Stimulated activated naive CD8-positive, alpha-beta T cell treated with anti-CD3 and anti-CD28 coated beads, Interleukin-15, Interleukin-2, amounts not matched to agents 100 ng/mL and 50 ng/mL, for 24 hours (primary cell): ENCODE results near the gene MCU.
"Not testable (repeated sequence)": the region's sequence is repeated elsewhere in the genome, so short reads cannot be mapped to it uniquely, and the experiment has no call there.

Experiments used
- H3K27ac Mint-ChIP-seq: one replicate; pipeline ENCODE4 v1.8.0; 2021; ENCODE audit warnings: mild to moderate bottlenecking, mixed read lengths
- H3K27me3 Mint-ChIP-seq: one replicate; pipeline ENCODE4 v1.8.0; 2021; ENCODE audit warnings: mixed read lengths
- H3K36me3 Mint-ChIP-seq: one replicate; pipeline ENCODE4 v1.8.0; 2021; ENCODE audit warnings: low read depth, mixed read lengths
- H3K4me1 Mint-ChIP-seq: one replicate; pipeline ENCODE4 v1.8.0; 2021; ENCODE audit warnings: low read depth, mixed read lengths
- H3K4me3 Mint-ChIP-seq: one replicate; pipeline ENCODE4 v1.8.0; 2021; ENCODE audit warnings: mild to moderate bottlenecking, mixed read lengths
- H3K9me3 Mint-ChIP-seq: one replicate; pipeline ENCODE4 v1.8.0; 2021; ENCODE audit warnings: mixed read lengths

Gene MCU

DNA sequence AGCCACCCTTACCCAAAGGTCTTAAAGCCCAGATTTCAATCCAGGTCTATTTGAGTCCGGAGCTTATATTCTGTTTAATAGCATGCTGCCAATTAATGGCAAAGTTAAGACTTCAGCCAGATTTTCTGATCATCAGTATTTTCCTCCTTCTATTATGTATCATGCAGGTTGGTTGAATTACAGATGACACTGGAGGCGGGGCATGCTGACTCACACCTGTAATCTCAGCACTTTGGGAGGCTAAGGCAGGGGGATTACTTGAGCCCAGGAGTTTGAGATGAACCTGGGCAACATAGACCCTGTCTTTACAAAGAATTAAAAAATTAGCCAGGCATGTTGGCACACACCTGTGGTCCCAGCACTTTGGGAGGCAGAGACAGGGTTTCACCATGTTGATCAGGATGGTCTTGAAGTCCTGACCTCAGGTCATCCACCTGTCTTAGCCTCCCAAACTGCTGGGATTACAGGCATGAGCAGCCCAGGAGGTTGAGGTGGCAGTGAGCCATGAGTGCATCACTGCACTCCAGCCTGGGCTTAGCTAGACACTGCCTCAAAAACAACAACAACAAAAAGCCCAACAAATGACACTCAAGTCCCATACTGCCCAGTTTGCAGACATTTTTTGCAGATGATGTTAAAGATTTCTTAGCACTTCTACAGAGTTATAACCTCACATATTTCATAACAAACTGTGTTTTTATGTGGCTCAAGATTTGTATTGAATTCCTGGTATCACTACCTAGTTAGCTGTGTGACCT lies 62.5 kb downstream of the MCU start:
- H3K9me3 Mint-ChIP-seq, result no peaks in the 10 kb centered on the region
- H3K27me3 Mint-ChIP-seq, result no peaks in the 10 kb centered on the region
- peaks cover 11% of the 10 kb centered on the region for H3K4me1 Mint-ChIP-seq
- no peak overlapping the region for H3K27ac Mint-ChIP-seq
- no peaks in the 10 kb centered on the region for H3K36me3 Mint-ChIP-seq
- H3K4me3 Mint-ChIP-seq, result no peak overlapping the region

DNA sequence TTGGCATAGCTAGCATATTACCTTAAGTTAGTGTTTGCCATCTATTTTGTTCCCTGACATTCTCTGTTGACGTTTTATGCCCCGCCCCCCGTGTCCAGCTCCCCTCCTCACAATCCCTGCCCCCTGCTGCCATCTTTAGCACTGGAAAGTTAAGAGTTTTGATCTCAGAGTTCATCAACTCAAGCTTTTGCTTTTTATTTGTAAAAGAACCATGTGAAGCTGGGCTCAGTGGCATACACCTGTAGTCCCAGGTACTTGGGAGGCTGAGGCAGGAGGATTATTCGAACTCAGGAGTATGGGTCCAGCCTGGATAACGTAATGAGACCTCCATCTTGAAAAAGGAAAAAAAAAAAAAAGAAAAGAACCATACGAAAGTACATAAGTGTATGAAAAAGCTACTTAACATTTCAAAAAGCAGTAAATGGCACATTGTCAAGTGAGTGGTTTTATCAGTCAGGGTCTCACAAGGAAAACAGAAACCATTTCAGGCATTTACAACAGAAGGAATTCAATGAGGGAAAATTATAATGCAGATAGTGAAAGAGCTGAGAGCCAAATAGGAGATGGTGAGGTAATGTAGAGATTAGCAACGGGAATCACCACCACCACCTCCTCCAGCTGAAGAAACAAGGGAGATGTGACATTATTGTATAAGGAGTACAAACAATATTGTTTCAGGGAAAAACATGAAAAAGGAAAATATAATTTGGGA lies 64.9 kb downstream of the MCU start:
- no peaks in the 10 kb centered on the region for H3K36me3 Mint-ChIP-seq
- H3K27me3 Mint-ChIP-seq, result no peaks in the 10 kb centered on the region
- H3K9me3 Mint-ChIP-seq, result no peaks in the 10 kb centered on the region

DNA sequence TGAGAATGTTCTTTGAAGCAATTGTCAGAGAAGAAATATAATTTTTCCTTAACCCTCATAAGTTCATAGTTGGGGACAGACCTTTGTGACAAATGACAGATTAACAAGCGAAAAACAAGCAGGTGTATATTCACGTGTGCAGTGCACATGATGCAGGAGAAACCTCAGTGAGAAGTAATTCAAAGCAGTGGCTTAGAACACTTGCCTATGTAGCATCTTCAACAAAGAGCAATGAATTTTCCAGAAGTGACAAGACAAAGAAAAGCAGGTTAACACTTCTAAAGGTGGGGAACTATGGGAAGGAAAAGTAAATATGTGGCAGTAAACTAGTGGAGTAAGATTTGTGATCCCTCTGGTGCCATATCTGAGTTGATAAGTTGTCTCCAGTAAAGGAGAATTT lies 65.8 kb downstream of the MCU start:
- no peak overlapping the region for H3K4me3 Mint-ChIP-seq
- H3K27ac Mint-ChIP-seq, result no peak overlapping the region
- H3K9me3 Mint-ChIP-seq, result no peaks in the 10 kb centered on the region
- H3K36me3 Mint-ChIP-seq, result no peaks in the 10 kb centered on the region
- H3K27me3 Mint-ChIP-seq, result no peaks in the 10 kb centered on the region
- peaks cover 11% of the 10 kb centered on the region for H3K4me1 Mint-ChIP-seq

More for the DNA sequence above, 64.9 kb downstream of the MCU start:
- no peak overlapping the region for H3K27ac Mint-ChIP-seq
- peaks cover 11% of the 10 kb centered on the region for H3K4me1 Mint-ChIP-seq
- H3K4me3 Mint-ChIP-seq, result no peak overlapping the region

DNA sequence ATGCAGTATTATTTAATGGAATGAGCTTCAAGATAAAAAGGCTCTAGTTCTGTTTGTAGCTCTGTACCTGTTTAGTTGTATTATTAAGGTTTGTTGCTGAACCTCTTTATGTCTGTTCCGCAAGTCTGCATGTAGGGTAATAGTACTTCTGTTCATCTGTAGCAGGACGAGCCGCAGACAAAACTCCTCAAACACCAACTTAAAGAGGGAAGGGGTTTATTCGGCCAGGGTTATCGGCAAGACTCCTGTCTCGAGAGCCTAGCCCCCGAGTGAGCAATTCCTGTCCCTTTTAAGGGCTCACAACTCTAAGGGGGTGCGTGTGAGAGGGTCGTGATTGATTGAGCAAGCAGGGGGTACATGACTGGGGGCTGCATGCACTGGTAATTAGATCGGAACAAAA lies 67.0 kb downstream of the MCU start:
- H3K27ac Mint-ChIP-seq, H3K9me3 Mint-ChIP-seq: not testable (repeated sequence)

DNA sequence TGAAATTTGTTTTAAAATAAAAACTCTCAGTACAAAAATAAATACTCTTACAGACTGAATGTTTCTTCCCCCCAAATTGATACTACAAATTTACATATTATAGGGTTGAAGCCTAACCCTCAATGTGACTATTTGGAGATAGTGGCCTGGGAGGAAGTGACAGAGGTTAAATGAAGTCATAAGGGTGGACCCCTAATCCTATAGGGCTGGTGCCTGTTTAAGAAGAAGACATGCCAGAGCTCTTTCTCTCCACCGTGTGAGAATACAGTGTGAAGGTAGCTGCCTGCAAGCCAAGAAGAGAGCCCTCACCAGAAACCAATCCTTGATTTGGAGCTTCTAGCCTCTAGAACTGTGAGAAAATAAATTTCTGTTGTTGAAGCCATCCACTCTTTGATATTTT lies 67.6 kb downstream of the MCU start:
- H3K4me3 Mint-ChIP-seq, result no peak overlapping the region
- no peaks in the 10 kb centered on the region for H3K36me3 Mint-ChIP-seq
- no peaks in the 10 kb centered on the region for H3K4me1 Mint-ChIP-seq
- H3K9me3 Mint-ChIP-seq, result no peaks in the 10 kb centered on the region
- no peak overlapping the region for H3K27ac Mint-ChIP-seq
- H3K27me3 Mint-ChIP-seq, result no peaks in the 10 kb centered on the region

More for the DNA sequence above, 67.0 kb downstream of the MCU start:
- not testable (repeated sequence) for H3K36me3 Mint-ChIP-seq, H3K27me3 Mint-ChIP-seq, H3K4me1 Mint-ChIP-seq, H3K4me3 Mint-ChIP-seq

DNA sequence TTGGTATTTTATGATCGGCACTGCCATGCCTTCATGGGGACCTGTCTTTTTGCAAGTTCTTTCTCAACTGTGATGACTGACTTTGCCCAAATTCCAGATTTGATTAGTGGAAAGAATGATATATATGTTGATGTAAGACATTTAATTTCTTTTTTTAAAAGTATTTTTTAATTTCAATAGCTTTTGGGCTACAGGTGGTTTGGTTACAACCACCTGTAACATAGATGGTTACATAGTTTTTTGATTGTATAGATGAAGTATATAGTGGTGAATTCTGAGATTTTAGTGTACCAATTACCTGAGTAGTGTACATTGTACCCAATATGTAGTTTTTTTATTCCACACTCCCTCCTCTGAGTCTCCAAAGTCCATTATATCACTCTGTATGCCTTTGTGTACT lies 69.6 kb downstream of the MCU start:
- H3K4me1 Mint-ChIP-seq, result no peaks in the 10 kb centered on the region
- no peak overlapping the region for H3K4me3 Mint-ChIP-seq
- H3K27me3 Mint-ChIP-seq, result no peaks in the 10 kb centered on the region
- H3K36me3 Mint-ChIP-seq, result peaks cover 3% of the 10 kb centered on the region
- no peak overlapping the region for H3K27ac Mint-ChIP-seq
- peaks cover 2% of the 10 kb centered on the region for H3K9me3 Mint-ChIP-seq

DNA sequence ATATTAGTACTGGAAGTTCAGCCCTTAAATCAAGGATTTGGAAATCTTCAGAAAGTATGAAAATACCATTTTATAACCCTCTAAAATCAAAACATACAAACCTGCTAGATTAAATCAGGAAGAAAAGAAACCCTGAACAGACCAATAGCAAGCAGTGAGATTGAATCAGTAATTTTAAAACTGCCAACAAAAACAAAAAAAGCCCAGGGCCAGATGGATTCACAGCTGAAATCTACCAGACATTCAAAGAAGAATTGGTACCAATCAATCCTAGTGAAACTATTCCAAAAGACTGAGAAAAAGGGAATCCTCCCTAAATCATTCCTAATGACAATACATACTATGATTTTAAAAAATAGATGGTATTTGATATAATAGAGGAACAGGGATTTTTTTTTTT lies 70.1 kb downstream of the MCU start:
- Mint-ChIP-seq H3K27ac (no peak overlapping the region), H3K27me3 (no peaks in the 10 kb centered on the region), H3K9me3 (peaks cover 5% of the 10 kb centered on the region), H3K4me1 (no peaks in the 10 kb centered on the region), H3K36me3 (peaks cover 5% of the 10 kb centered on the region), H3K4me3 (no peak overlapping the region)

DNA sequence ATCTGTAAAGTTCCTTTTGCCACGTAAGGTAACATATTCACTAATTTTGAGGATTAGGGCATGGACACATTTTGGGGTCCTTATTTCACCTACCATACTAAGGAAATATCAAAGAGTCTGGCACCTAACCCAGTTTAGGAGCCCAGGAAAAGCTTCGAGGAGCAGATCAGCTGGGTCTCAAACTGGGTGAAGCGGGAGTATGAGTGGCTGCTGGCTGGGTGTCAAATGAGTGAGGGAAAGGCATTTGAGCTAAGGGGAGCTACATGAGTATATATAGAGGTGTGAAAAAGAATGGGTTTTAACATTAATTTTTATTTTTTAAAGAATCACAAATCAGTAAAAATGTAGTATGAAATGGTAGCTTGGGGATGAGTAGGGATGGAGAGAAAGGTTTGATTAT lies 71.3 kb downstream of the MCU start:
- Mint-ChIP-seq H3K27ac (no peak overlapping the region), H3K27me3 (no peaks in the 10 kb centered on the region), H3K9me3 (peaks cover 14% of the 10 kb centered on the region), H3K4me1 (no peaks in the 10 kb centered on the region), H3K4me3 (no peak overlapping the region), H3K36me3 (peaks cover 12% of the 10 kb centered on the region)

DNA sequence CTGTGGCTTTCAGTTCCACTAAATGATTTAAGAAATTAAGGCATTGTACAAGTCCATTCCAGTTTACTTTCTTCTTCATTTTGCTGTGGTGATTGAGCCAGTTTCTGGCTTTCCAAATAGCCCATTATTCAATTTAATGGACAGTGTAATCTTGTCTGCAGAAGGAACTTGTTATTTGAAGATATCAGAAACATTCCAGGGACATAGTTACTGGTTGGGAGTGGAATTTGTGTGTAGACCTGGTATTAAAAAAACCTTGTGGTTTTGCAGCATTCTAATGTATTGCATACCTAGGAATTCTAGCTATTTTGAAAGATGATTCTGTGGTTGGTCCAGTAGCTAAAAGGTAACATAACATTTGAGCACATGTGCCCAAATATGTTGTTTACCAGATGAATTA lies 72.2 kb downstream of the MCU start:
- peaks cover 14% of the 10 kb centered on the region for H3K9me3 Mint-ChIP-seq
- H3K36me3 Mint-ChIP-seq, result peaks cover 15% of the 10 kb centered on the region
- H3K4me1 Mint-ChIP-seq, result no peaks in the 10 kb centered on the region
- no peak overlapping the region for H3K4me3 Mint-ChIP-seq
- no peaks in the 10 kb centered on the region for H3K27me3 Mint-ChIP-seq
- H3K27ac Mint-ChIP-seq, result no peak overlapping the region

DNA sequence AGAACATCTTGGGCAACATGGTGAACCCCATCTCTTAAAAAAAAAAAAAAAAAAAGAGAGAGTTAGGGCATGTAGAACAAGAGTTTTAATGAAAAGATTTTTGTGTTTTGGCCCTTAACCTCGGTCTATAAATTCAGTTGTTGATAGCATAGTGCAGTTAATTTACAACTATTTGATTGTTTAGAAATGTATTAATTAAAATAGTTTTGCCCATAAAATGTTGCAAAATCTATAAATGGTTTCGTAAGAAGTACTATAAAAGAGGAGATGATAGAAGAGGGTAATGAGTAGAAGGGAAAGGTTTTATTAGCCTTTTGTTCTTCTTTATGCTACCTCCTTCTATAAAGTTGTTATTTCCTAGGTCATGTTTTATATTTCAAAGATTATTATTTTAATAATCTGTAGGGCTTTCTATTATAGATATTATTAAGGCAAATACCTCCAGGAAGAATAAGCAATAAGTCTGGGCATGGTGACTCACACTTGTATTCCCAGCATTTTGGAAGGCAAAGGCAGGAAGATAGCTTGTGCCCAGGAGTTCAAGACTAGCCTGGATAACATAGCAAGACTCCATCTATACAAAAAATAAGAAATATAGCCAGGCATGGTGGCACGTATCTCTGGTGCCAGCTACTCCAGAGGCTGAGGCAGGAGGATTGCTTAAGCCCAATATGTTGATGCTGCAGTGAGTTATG lies 73.3 kb downstream of the MCU start:
- Mint-ChIP-seq H3K4me3 (no peak overlapping the region), H3K27ac (no peak overlapping the region), H3K9me3 (peaks cover 16% of the 10 kb centered on the region), H3K4me1 (no peaks in the 10 kb centered on the region), H3K27me3 (no peaks in the 10 kb centered on the region), H3K36me3 (peaks cover 25% of the 10 kb centered on the region)

DNA sequence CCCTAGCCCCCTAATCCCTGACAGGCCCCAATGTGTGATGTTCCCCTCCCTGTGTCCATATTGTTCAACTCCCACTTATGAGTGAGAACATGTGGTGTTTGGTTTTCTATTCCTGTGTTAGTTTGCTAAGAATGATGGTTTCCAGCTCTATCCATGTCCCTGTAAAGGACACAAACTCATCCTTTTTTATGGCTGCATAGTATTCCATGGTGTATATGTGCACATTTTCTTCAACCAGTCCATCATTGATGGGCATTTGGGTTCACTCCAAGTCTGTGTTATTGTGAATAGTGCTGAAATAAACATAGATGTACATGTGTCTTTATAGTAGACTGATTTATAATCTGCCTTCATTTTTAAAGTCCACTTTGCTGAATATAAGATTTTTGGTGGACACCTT lies 79.3 kb downstream of the MCU start:
- not testable (repeated sequence) for H3K4me1 Mint-ChIP-seq, H3K4me3 Mint-ChIP-seq, H3K27me3 Mint-ChIP-seq, H3K27ac Mint-ChIP-seq
- peaks cover 36% of the 10 kb centered on the region for H3K9me3 Mint-ChIP-seq
- H3K36me3 Mint-ChIP-seq, result peaks cover 51% of the 10 kb centered on the region

DNA sequence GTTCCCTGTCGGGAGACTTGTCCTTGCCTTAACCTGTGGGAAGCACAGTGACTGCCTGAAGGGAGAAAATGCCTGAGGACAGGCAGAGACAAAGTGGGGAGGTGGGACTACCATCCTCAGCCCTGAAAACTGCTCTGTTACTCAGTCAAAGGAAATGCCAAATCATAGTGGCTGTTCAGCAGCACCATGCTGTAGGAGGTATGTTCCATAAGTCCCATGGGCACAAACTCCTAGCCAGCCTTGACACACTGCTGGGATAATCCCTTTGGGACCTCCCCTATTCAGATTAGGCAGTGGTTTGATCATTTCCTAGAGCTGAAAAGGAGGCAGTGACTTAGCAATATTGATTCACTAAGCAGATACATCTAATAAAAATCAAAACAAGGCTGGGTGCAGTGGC lies 80.1 kb downstream of the MCU start:
- Mint-ChIP-seq H3K9me3 (peaks cover 31% of the 10 kb centered on the region), H3K27me3 (no peaks in the 10 kb centered on the region), H3K4me1 (peaks cover 8% of the 10 kb centered on the region), H3K27ac (no peak overlapping the region), H3K36me3 (peaks cover 46% of the 10 kb centered on the region), H3K4me3 (no peak overlapping the region)

DNA sequence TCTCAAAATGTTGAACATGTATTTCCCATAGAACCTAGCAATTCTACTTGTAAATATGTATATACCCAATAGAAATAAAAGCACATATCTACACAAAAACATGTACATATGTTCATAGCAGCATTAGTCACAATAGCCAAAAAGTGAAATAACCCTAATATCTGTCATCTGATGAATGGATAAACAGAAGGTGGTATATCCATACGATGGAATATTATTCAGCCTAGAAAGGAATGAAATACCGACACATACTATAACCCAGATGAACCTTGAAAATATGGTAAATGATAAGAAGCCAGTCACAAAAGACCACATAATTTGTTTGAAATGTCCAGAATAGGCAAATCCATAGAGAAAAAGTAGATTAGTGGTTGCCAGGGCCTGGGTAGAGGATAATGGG lies 87.9 kb downstream of the MCU start:
- H3K9me3 Mint-ChIP-seq, result peaks cover 5% of the 10 kb centered on the region
- no peak overlapping the region for H3K4me3 Mint-ChIP-seq
- H3K27me3 Mint-ChIP-seq, result no peaks in the 10 kb centered on the region

DNA sequence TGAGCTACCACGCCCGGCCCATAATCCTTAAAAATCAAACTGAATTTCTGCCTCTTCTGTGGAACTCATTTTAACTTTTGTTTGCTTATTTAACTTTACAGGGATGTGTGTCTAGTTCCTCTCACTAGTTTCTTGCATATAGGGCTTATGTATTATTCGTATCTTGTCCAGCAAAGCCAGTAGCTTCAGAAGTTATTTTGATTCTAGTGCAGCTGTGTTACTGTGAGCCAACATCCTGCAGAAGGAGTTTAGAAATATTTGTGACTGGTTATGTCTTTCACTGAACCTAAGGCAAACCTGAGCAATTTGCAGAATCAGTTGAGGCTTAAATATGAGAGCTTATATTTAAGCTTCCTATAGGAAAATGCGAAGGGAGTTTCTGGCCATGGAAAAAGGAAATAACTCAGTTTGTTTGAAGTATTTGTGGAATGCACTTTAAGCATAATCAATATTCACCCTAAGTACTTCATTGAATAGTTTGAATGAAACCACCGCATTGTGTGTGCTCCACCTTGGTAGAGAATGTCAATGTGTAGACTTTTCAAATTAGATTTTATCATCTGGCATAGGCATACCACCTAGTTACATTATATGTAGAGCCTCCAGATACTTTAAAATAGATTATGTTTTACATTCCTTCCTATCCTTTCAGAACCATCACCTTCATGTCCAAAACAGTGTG lies 90.8 kb downstream of the MCU start:
- no peaks in the 10 kb centered on the region for H3K4me1 Mint-ChIP-seq
- no peak overlapping the region for H3K27ac Mint-ChIP-seq
- H3K9me3 Mint-ChIP-seq, result no peaks in the 10 kb centered on the region
- H3K36me3 Mint-ChIP-seq, result peaks cover under 1% of the 10 kb centered on the region
- H3K4me3 Mint-ChIP-seq, result no peak overlapping the region
- no peaks in the 10 kb centered on the region for H3K27me3 Mint-ChIP-seq

More for the DNA sequence above, 87.9 kb downstream of the MCU start:
- H3K4me1 Mint-ChIP-seq, result no peaks in the 10 kb centered on the region
- H3K36me3 Mint-ChIP-seq, result no peaks in the 10 kb centered on the region
- no peak overlapping the region for H3K27ac Mint-ChIP-seq

DNA sequence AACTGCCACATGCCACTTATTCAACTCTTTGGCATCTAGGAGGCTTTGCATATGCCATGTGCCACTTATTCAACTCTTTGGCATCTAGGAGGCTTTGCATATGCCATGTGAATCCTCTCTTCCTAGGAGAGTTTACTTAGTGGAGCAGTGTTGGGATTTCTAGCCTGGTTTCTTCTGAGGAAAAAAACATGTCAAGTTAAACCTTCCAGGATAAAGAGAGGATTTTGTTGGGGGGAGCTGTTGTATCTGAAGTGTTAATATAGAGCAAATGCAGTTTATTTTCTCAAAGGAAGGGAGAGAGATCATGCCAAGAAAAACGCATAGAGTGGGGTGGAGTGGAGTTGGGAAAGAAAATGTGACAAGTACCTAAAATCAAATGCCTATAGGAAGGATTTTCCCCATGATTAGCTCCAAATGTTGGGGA lies 91.5 kb downstream of the MCU start:
- Mint-ChIP-seq H3K27ac (no peak overlapping the region), H3K4me3 (no peak overlapping the region), H3K36me3 (peaks cover 4% of the 10 kb centered on the region), H3K27me3 (no peaks in the 10 kb centered on the region), H3K9me3 (no peaks in the 10 kb centered on the region), H3K4me1 (no peaks in the 10 kb centered on the region)
